HepG2 (cell line): Measurements from ENCODE around the gene CYB5D1. TPM values are rescaled to one million over a fixed set of nuclear protein-coding genes. Genes with fewer than 3 reads are reported as not detected.

Experiments
- ARHGAP35 ChIP-seq: sonication (generic); formaldehyde crosslinking; IDR thresholded peaks from 2 replicates; pipeline ENCODE4 v1.9.0; 2022; ENCODE audit warnings: mild to moderate bottlenecking, inconsistent platforms, moderate library complexity, missing genetic modification reagents, borderline replicate concordance
- ATRX ChIP-seq: sonication (generic); formaldehyde crosslinking; IDR thresholded peaks from 2 replicates; pipeline ENCODE4 v1.4.0; 2020; ENCODE audit warnings: missing genetic modification reagents, borderline replicate concordance
- CREB1 ChIP-seq, 2 experiments: fragments of 450-650 bp in 1 of 2; IDR thresholded peaks; 2 replicates each; pipeline ENCODE4 v1.6.1; 2016 to 2017; ENCODE audit warnings: control low read depth in 1 of 2, mild to moderate bottlenecking in 1 of 2, missing compliant biosample characterization in 1 of 2, missing genetic modification characterization in 1 of 2
- FIP1L1 ChIP-seq: fragments of 200-400 bp; formaldehyde crosslinking; IDR thresholded peaks from 2 replicates; pipeline ENCODE4 v1.6.1; 2018; ENCODE audit warnings: low read depth, mild to moderate bottlenecking, low read length, moderate library complexity, borderline replicate concordance; ENCODE audit not compliant: insufficient read depth
- GATAD2A ChIP-seq: IDR thresholded peaks from 2 replicates; pipeline ENCODE4 v1.6.1; 2016
- HNRNPK ChIP-seq: fragments of 200-400 bp; formaldehyde crosslinking; IDR thresholded peaks from 2 replicates; pipeline ENCODE4 v1.6.1; 2018; ENCODE audit warnings: low read length, low read depth, moderate library complexity, mild to moderate bottlenecking; ENCODE audit not compliant: poor library complexity, severe bottlenecking
- JUND ChIP-seq: sonication (generic); formaldehyde crosslinking; IDR thresholded peaks from 2 replicates; pipeline ENCODE4 v1.8.0; 2022; ENCODE audit warnings: mild to moderate bottlenecking, missing genetic modification reagents
- KMT2B ChIP-seq: IDR thresholded peaks from 2 replicates; pipeline ENCODE4 v1.6.1; 2016; ENCODE audit warnings: missing genetic modification reagents, missing compliant biosample characterization
- NFE2L1 ChIP-seq: sonication (generic); formaldehyde crosslinking; IDR thresholded peaks from 2 replicates; pipeline ENCODE4 v1.4.0; 2020; ENCODE audit warnings: missing genetic modification reagents, mild to moderate bottlenecking, borderline replicate concordance
- PLRG1 ChIP-seq: fragments of 450-650 bp; conservative IDR thresholded peaks from 2 replicates; pipeline ENCODE4 v1.6.1; 2016
- PPARG ChIP-seq: conservative IDR thresholded peaks from 2 replicates; pipeline ENCODE4 v1.6.1; 2016; ENCODE audit warnings: missing biosample characterization, missing genetic modification reagents
- SMARCC2 ChIP-seq: fragments of 450-650 bp; IDR thresholded peaks from 2 replicates; pipeline ENCODE4 v1.6.1; 2017; ENCODE audit warnings: antibody characterized with exemption, mild to moderate bottlenecking
- XBP1 ChIP-seq: sonication (generic); formaldehyde crosslinking; IDR thresholded peaks from 2 replicates; pipeline ENCODE4 v1.5.0; 2020; ENCODE audit warnings: missing genetic modification reagents
- ZFP37 ChIP-seq: sonication (generic); formaldehyde crosslinking; IDR thresholded peaks from 2 replicates; pipeline ENCODE4 v1.4.0; 2020; ENCODE audit warnings: missing genetic modification reagents, borderline replicate concordance
- ZFP41 ChIP-seq: sonication (generic); formaldehyde crosslinking; IDR thresholded peaks from 2 replicates; pipeline ENCODE4 v1.4.0; 2020; ENCODE audit warnings: mild to moderate bottlenecking, missing genetic modification reagents, borderline replicate concordance
- ZNF33B ChIP-seq: sonication (generic); formaldehyde crosslinking; IDR thresholded peaks from 2 replicates; pipeline ENCODE4 v1.5.1; 2020; ENCODE audit warnings: mild to moderate bottlenecking, missing genetic modification reagents
- ZNF510 ChIP-seq: sonication (generic); formaldehyde crosslinking; IDR thresholded peaks from 2 replicates; pipeline ENCODE4 v1.4.0; 2020; ENCODE audit warnings: low read depth, mild to moderate bottlenecking, missing genetic modification reagents
- ZNF552 ChIP-seq: sonication (generic); formaldehyde crosslinking; IDR thresholded peaks from 2 replicates; pipeline ENCODE4 v1.9.0; 2022; ENCODE audit warnings: missing genetic modification reagents, mild to moderate bottlenecking, borderline replicate concordance
- ZNF607 ChIP-seq: sonication (generic); formaldehyde crosslinking; IDR thresholded peaks from 2 replicates; pipeline ENCODE4 v1.5.1; 2020; ENCODE audit warnings: missing genetic modification reagents, mild to moderate bottlenecking, borderline replicate concordance
- polyA plus RNA-seq, 8 experiments: library from polyadenylated mRNA; depleted of rRNA in 3 of 8; stranded (reverse) in 7 of 8; unstranded in 1 of 8; fragments of >200 nt; fragmentation: Illumina TruSeq in 4 of 8; extraction: Trizol in 4 of 8; gene quantifications; 2 replicates each; pipeline versions ENCODE4 v1.2.1 to v1.2.3, GENCODE V29; 2011 to 2016; ENCODE audit warnings: low read depth in 4 of 8, missing spikeins in 1 of 8, mixed read lengths in 1 of 8; ENCODE audit not compliant: insufficient read depth in 1 of 8
- total RNA-seq, 5 experiments: library from RNA; depleted of rRNA; stranded (reverse); fragments of >200 nt; fragmentation: Illumina TruSeq; extraction: Trizol; gene quantifications; 2 replicates each; pipeline ENCODE4 v1.2.3, GENCODE V29; 2016; ENCODE audit warnings: low read depth in 1 of 5
- TF ChIP-seq, protein P1 (sequence below): sonication (generic); formaldehyde crosslinking; IDR thresholded peaks from 2 replicates; pipeline ENCODE4 v1.8.0; 2022; ENCODE audit warnings: missing genetic modification reagents, mild to moderate bottlenecking, borderline replicate concordance
- TF ChIP-seq, protein P2 (sequence below): sonication (generic); formaldehyde crosslinking; IDR thresholded peaks from 2 replicates; pipeline ENCODE4 v1.4.0; 2020; ENCODE audit warnings: missing genetic modification reagents
- TF ChIP-seq, protein P3 (sequence below): sonication (generic); formaldehyde crosslinking; IDR thresholded peaks from 2 replicates; pipeline ENCODE4 v1.4.0; 2020; ENCODE audit warnings: missing genetic modification reagents; ENCODE audit errors: not compliant biosample characterization
- TF ChIP-seq, protein P4 (sequence below): sonication (generic); formaldehyde crosslinking; IDR thresholded peaks from 2 replicates; pipeline ENCODE4 v1.5.0; 2020; ENCODE audit warnings: missing genetic modification reagents

The CYB5D1 gene
- total and polyA plus RNA-seq, 2 of the 13 experiments (the other 11 are each of a cell fraction or from before 2014, with no cell fraction given) = 8.9 to 17.0 TPM

DNA sequence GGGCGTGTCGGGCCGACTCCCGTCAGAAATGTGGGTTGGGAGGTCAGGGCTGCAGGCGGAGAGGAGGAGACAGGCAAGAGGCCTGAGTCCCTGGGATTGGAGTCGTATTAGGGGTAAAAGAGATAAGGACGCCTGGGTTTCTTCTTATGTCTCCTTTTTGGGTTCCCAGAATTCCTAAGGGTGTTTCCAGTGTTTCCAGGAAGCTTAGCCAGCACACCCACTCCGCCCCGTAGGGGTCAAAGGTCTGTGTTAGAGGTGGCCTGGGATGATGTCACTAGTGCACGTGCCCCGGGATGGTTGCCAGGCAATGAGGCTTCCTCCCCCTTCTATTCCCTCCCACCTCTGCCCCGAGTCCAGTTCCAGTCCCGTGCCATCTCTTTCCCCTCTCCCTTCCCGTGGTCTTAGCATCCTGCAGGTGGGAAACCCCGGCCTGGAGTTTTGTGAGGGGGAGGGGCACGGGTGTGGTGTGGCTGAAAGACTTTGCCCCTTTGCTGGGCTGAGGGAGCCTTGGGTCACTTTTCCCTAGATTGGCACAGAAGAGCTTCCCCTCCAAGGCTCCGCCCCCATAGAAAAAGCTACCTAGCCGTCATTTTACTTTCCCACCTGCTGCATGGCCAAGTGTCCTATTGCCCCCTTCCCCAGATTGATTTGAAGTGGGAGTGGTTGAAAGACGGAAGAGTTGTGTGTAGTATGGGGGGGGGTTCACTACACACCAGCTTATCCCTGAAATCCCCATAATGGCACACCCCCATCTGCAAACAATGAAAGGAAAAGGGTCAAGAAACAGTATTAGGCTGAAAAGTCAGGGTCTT is 21.0 kb upstream of the CYB5D1 start (continued):
- TF ChIP-seq, protein P1, sequence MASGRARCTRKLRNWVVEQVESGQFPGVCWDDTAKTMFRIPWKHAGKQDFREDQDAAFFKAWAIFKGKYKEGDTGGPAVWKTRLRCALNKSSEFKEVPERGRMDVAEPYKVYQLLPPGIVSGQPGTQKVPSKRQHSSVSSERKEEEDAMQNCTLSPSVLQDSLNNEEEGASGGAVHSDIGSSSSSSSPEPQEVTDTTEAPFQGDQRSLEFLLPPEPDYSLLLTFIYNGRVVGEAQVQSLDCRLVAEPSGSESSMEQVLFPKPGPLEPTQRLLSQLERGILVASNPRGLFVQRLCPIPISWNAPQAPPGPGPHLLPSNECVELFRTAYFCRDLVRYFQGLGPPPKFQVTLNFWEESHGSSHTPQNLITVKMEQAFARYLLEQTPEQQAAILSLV = peak; percentile 85; the same call in 1 of the 2 replicates
- TF ChIP-seq ZNF607 (CRISPR knock-in tag) = no peak; the same call in 1 of the 2 replicates
- peak; percentile 95 for TF ChIP-seq GATAD2A
- no peak for TF ChIP-seq ARHGAP35
- peak; percentile 95 for TF ChIP-seq JUND (CRISPR knock-in tag)
- peak; percentile 96 for TF ChIP-seq FIP1L1
- no peak; the same call in 1 of the 2 replicates for TF ChIP-seq ZNF33B (CRISPR knock-in tag)
- TF ChIP-seq ZNF510 (CRISPR knock-in tag) = no peak
- TF ChIP-seq XBP1 = no peak
- no peak for TF ChIP-seq ZNF552 (CRISPR knock-in tag)
- TF ChIP-seq ATRX (CRISPR knock-in tag) = peak; percentile 28; the same call in 1 of the 2 replicates
- TF ChIP-seq KMT2B (CRISPR knock-in tag) = peak; percentile 53; the same call in 1 of the 2 replicates
- TF ChIP-seq, protein P2, sequence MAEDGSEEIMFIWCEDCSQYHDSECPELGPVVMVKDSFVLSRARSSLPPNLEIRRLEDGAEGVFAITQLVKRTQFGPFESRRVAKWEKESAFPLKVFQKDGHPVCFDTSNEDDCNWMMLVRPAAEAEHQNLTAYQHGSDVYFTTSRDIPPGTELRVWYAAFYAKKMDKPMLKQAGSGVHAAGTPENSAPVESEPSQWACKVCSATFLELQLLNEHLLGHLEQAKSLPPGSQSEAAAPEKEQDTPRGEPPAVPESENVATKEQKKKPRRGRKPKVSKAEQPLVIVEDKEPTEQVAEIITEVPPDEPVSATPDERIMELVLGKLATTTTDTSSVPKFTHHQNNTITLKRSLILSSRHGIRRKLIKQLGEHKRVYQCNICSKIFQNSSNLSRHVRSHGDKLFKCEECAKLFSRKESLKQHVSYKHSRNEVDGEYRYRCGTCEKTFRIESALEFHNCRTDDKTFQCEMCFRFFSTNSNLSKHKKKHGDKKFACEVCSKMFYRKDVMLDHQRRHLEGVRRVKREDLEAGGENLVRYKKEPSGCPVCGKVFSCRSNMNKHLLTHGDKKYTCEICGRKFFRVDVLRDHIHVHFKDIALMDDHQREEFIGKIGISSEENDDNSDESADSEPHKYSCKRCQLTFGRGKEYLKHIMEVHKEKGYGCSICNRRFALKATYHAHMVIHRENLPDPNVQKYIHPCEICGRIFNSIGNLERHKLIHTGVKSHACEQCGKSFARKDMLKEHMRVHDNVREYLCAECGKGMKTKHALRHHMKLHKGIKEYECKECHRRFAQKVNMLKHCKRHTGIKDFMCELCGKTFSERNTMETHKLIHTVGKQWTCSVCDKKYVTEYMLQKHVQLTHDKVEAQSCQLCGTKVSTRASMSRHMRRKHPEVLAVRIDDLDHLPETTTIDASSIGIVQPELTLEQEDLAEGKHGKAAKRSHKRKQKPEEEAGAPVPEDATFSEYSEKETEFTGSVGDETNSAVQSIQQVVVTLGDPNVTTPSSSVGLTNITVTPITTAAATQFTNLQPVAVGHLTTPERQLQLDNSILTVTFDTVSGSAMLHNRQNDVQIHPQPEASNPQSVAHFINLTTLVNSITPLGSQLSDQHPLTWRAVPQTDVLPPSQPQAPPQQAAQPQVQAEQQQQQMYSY = peak; percentile 99
- TF ChIP-seq, protein P3, sequence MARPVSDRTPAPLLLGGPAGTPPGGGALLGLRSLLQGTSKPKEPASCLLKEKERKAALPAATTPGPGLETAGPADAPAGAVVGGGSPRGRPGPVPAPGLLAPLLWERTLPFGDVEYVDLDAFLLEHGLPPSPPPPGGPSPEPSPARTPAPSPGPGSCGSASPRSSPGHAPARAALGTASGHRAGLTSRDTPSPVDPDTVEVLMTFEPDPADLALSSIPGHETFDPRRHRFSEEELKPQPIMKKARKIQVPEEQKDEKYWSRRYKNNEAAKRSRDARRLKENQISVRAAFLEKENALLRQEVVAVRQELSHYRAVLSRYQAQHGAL = no peak
- TF ChIP-seq, protein P4, sequence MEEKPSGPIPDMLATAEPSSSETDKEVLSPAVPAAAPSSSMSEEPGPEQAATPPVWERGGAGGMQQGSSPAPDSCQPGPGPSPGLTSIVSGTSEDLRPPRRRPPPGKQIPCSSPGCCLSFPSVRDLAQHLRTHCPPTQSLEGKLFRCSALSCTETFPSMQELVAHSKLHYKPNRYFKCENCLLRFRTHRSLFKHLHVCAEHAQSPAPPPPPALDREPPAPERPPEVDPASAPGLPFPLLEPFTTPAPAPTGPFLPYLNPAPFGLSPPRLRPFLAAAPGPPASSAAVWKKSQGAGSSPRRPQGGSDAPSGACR (CRISPR knock-in tag) = peak; percentile 99
- no peak for TF ChIP-seq SMARCC2
- TF ChIP-seq ZFP41 (CRISPR knock-in tag) = peak; percentile 80; the same call in 1 of the 2 replicates
- TF ChIP-seq ZFP37 = no peak; the same call in 1 of the 2 replicates
- no peak for TF ChIP-seq HNRNPK
- no peak for TF ChIP-seq NFE2L1 (CRISPR knock-in tag)
- peak; percentile 76 for TF ChIP-seq PPARG (CRISPR knock-in tag)
- TF ChIP-seq PLRG1 = no peak
- peak; percentile 85 for TF ChIP-seq CREB1 (IDR thresholded peaks at IDR 0.05)
- peak; percentile 89 for TF ChIP-seq CREB1 (CRISPR knock-in tag; IDR thresholded peaks at IDR 0.05)
